Stimulated activated CD4-positive, alpha-beta T cell treated with anti-CD3 and anti-CD28 coated beads, Interleukin-1b, Interleukin-23, amount 100 ng/mL, for 48 hours (primary cell): Measurements from ENCODE around the gene ADGRL1.
"Not testable (repeated sequence)": the region's sequence is repeated elsewhere in the genome, so short reads cannot be mapped to it uniquely, and the experiment has no call there.

Source experiments
- DNase-seq: peaks from one replicate; pipeline ENCODE4 v3.0.0-alpha.2; 2020

Gene ADGRL1

GRCh38 chr19:14205452-14206287 lies at the start of gene ADGRL1:
Gene ADGRL1 (minus strand): TSS chr19:14206169. CDS start chr19:14183602, 22,567 bp downstream.
- not testable (repeated sequence) for DNase-seq

- DNase-seq, result not testable (repeated sequence)
These were observed 49.3 kb upstream of the ADGRL1 start for GRCh38 chr19:14255316-14255715.

GRCh38 chr19:14253822-14254599 lies 48.0 kb upstream of the ADGRL1 start:
- DNase-seq, result not testable (repeated sequence)

GRCh38 chr19:14252136-14252535 lies 46.2 kb upstream of the ADGRL1 start:
- DNase-seq, result not testable (repeated sequence)

GRCh38 chr19:14250870-14251269 lies 44.9 kb upstream of the ADGRL1 start:
- no peak for DNase-seq

GRCh38 chr19:14250315-14250714 lies 44.3 kb upstream of the ADGRL1 start:
- DNase-seq, result not testable (repeated sequence)

GRCh38 chr19:14249891-14250290 lies 43.9 kb upstream of the ADGRL1 start:
- not testable (repeated sequence) for DNase-seq

GRCh38 chr19:14249012-14249754 lies 43.2 kb upstream of the ADGRL1 start:
- peak; percentile 10 for DNase-seq

- DNase-seq, result peak; percentile 35
These were observed 42.6 kb upstream of the ADGRL1 start for GRCh38 chr19:14248578-14249011.

GRCh38 chr19:14247548-14248471 lies 41.8 kb upstream of the ADGRL1 start:
- not testable (repeated sequence) for DNase-seq

- not testable (repeated sequence) for DNase-seq
These were observed 41.2 kb upstream of the ADGRL1 start for GRCh38 chr19:14247205-14247547.

GRCh38 chr19:14244393-14244792 lies 38.4 kb upstream of the ADGRL1 start:
- not testable (repeated sequence) for DNase-seq

- not testable (repeated sequence) for DNase-seq
These were observed 37.7 kb upstream of the ADGRL1 start for GRCh38 chr19:14243718-14244117.

GRCh38 chr19:14237014-14237941 lies 31.3 kb upstream of the ADGRL1 start:
- DNase-seq, result no peak

GRCh38 chr19:14232945-14233344 lies 27.0 kb upstream of the ADGRL1 start:
- not testable (repeated sequence) for DNase-seq

GRCh38 chr19:14228446-14229071 lies 22.6 kb upstream of the ADGRL1 start:
- DNase-seq, result not testable (repeated sequence)

- not testable (repeated sequence) for DNase-seq
These were observed 20.5 kb upstream of the ADGRL1 start for GRCh38 chr19:14226498-14226897.

- no peak for DNase-seq
These were observed 16.9 kb upstream of the ADGRL1 start for GRCh38 chr19:14222886-14223285.

GRCh38 chr19:14221345-14221744 lies 15.4 kb upstream of the ADGRL1 start:
- peak; percentile 77 for DNase-seq

GRCh38 chr19:14218620-14219330 lies 12.8 kb upstream of the ADGRL1 start:
- DNase-seq, result no peak
